LNCaP clone FGC (cell line): ENCODE data around the gene HMGN5.

Experiments used
- DNase-seq: peaks from one replicate; pipeline ENCODE4 v3.0.0-alpha.2; 2011; ENCODE audit warnings: low read depth
- H3K4me3 ChIP-seq: 2 replicates; pipeline ENCODE4 v1.5.1; 2011; ENCODE audit warnings: mild to moderate bottlenecking, low read depth, low read length, control low read depth
- CTCF ChIP-seq: IDR thresholded peaks from 2 replicates; pipeline ENCODE4 v1.5.1; 2012; ENCODE audit warnings: mild to moderate bottlenecking; ENCODE audit not compliant: control insufficient read depth, insufficient read depth; ENCODE audit errors: extremely low read depth

The HMGN5 gene

GRCh38 chrX:81231476-81231875 is 29.8 kb upstream of the HMGN5 start:
- TF ChIP-seq CTCF, result no peak
- no peak for DNase-seq
- no peak overlapping the region for H3K4me3 ChIP-seq

DNA sequence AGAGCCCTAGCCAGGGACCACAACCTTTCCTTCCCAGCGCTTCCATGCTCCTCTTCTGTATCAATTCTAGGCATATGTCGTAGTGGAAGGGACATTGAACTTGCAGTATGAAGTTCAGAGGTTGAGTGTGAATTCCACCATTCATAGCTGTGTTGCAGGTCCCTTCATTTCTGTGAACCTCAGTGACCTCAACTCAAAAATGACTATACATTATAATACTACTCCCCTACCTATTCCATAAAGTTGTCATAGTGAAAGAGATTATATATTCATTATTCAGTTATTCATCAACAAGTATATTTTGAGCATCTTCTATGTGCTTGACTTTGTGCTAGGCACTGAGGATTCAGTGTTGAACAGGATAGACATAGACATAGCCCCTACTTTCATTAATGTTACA is 28.2 kb upstream of the HMGN5 start:
- no peak for TF ChIP-seq CTCF
- no peak overlapping the region for H3K4me3 ChIP-seq
- no peak for DNase-seq

DNA sequence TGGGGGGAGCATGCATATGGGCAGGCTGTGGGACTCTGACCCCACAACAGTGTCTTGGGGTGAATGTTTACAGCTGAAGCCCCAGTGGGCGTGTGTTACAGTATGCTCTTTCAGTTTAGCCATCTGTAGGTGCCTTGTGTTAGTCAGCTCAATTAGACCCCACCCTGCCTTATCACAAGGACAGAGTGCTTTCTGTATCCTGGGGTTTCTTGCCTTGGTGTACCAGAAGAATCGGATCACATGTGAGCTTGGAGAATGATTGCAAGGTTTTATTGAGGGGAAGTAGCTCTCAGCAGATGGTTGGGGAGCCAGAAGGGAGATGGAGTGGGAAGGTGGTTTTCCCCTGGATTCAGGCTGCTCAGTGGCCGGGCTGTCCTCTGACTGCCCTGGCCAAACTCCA is 27.5 kb upstream of the HMGN5 start:
- DNase-seq, result no peak
- TF ChIP-seq CTCF, result no peak
- H3K4me3 ChIP-seq, result no peak overlapping the region

DNA sequence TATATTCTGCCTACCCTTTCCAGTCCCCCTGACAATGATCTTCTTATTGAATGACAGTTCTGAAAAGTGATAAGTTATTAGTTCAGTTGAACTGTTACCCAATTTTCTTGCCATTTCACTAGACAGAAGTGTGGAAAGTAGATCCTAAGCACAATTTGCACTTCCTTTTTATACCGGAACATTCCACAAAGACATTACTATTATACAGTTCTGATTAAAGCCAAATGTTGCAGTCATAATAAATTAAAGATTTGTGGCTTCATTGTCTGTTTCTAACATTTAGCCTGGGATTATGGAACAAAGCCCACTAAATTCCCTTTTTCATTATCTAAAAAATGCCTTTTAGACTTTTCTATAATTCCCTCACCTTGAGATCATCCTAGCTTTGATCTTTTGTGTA is 14.0 kb upstream of the HMGN5 start:
- TF ChIP-seq CTCF, result no peak
- no peak overlapping the region for H3K4me3 ChIP-seq
- no peak for DNase-seq

GRCh38 chrX:81208916-81209315 is 7.2 kb upstream of the HMGN5 start:
- H3K4me3 ChIP-seq, result no peak overlapping the region
- DNase-seq, result no peak
- TF ChIP-seq CTCF, result no peak

DNA sequence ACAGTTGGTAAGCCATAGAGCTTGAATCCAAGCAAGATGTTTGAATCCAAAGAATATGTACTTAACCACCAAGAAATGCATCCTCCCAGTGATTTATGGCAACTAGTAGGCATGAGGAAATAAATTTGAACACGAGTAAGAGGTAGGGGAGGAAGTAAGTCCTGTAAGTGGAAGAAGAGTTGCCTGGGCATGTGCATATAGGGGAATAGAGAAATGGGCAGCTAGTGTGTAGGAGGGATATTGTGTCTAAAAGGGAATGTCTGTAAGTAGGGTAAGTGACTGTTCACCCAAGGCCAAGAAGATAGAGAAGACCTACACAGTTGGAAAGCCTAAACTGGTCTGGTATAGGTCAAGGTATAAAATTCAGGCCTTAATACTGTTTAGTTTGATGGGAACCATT is 4.8 kb upstream of the HMGN5 start:
- no peak for DNase-seq
- TF ChIP-seq CTCF, result no peak
- no peak overlapping the region for H3K4me3 ChIP-seq

DNA sequence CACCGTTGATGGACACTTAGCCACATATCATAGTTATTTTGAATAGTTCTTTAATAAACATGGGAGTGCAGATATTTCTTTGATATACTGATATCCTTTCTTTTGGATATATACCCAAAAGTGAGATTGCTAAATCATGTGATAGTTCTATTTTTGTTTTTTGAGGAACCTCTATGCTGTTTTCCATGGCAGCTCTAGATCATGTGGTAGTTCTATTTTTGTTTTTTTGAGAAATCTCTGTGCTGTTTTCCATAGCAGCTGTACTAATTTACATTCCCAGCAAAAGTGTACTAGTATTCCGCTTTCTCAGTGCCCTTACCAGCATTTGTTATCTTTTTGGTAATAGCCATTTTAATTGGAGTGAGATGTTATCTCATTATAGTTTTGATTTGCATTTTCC is 3.8 kb upstream of the HMGN5 start:
- H3K4me3 ChIP-seq, result no peak overlapping the region
- TF ChIP-seq CTCF, result no peak
- no peak for DNase-seq
